HG02759 (cell line): ENCODE results near the gene MRPS6.

Experiments used
- ATAC-seq: cut with Tn5 transposase; IDR thresholded peaks from one replicate; pipeline ENCODE4 v1.9.1; 2021; ENCODE audit warnings: mild to moderate bottlenecking, moderate library complexity; ENCODE audit not compliant: unreplicated experiment

Gene MRPS6

DNA sequence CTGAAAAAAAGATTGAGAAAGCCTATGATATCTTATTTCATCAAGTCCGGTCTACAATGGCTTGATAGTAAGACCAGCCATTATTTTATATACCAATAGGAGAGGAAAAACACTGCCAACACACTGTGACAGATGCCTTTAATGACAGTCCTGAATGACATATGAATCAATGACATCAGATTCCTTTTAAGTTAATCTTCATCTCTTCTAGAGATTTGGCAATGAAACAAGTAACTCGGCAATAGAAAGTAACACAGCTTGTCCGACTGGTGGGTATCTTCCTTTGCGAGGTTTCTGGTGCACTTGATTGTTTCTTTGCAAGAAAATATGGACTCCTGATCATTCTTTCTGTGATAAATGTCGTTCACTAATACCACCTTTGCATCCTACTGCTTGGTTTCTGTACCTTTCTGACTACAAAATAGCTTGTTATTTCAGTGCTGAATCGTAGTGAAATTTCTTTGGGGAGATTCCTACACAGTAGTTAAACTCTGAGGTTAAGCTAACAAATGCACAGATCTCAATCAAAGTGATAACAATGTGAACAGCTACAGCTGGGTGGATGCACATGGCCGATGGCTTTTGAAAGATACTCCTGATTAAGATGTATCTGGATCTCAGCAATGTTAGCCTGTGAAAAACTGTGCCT is 104.7 kb downstream of the MRPS6 start:
- ATAC-seq = no peak

DNA sequence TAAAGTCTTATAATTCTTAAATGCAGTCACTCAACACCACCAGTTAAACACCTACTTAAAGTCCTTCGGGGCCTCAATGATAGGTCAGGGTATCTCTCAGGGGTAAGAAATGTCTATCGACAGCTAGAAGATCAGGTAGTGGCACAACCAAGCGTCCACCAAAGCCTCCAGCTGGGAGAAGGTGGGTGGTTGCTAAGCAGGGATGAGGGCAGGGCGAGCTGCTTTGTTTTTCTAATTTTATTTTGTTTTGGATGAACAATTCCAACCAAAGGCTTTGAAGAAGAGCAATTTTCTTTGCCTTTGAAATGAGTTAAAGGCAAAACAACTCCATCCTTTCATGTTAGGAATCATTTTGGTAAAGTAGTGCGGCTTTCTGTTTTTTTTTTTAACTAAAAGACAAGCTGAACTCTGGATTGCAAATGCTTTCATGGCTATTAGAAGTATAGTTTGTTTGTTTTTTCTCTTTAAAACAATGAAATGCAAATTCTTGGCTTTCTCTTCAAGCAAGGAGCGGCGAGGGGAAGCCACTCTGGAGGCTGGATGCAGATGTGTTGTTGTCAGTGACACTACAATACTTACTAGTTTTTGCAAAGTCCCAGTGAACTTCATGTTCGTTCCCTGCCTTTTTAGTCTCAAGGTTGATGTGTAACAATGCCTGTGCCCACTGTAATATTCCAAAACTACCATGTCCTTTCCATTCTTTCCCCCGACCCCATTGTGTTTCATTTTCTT is 106.0 kb downstream of the MRPS6 start:
- ATAC-seq = no peak

DNA sequence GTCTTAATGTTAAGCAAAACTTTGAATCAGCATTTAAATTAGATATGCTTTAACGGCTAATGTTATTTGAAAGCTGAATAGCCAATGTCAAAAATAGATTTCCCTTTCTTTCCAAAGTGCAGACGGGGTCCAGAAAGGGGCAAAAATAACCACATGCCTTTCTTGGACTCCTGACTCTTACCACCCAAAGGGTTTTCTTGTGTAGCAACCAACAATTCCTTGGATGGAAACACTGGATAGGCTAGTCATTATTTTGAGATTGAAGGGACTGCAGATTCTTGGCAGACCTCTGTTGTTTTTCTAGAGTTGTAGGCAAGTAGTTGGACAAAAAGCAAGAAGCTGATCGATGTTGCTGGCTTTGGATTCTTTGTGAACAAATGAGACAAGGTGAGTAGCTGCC is 107.0 kb downstream of the MRPS6 start:
- ATAC-seq = no peak

DNA sequence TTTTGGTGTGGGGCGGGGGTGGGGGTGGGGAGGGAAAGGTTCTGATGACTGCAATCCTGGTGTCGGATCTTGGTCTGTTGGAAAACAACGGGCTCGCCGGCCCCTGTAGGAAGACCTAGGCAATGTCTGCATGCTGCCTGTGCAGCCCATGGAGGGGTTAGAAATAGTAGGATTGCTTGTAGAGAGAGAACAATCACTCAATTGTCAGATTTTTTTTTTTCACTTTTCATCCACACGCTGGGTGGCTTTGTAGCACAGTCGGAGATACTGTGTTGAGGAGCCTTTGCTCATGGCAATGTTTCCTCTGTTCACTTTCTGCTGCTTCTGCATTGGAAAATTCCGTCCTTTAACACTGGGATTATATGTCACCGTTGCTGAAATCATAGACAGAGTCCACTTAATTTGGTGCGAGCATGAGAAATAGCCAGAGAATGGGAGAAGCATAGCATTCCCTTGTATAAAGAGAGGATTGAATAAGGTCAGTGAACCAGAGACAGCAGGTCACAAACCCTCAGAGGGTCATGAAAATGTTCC is 107.5 kb downstream of the MRPS6 start:
- no peak for ATAC-seq

DNA sequence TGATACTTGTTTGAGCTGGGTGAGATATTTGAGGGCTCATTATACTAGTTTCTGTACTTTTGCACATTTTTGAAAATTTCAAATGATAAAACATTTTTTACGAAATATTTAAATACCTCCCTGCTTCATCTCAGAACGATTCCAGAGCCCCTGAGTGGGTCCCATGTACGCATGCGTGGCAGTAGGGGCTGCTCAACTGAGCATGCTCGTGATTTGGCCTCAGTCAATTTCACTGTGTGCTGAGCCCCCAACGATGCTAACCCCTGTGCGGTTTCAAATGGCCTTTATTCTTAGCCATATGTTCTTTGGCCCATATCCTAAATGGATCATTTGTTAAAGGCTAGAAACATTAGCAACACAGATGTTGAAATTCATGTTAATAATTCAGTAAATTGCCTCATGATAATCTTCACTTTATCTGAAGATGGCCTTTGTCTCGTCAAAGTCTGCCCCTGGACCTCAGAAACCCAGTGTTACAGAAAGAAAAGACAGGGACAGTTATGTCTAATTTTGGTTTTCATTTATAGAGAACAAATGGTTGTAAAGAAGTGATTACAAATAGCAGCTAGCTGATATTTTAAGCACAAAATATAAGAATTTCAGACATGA is 108.2 kb downstream of the MRPS6 start:
- no peak for ATAC-seq

DNA sequence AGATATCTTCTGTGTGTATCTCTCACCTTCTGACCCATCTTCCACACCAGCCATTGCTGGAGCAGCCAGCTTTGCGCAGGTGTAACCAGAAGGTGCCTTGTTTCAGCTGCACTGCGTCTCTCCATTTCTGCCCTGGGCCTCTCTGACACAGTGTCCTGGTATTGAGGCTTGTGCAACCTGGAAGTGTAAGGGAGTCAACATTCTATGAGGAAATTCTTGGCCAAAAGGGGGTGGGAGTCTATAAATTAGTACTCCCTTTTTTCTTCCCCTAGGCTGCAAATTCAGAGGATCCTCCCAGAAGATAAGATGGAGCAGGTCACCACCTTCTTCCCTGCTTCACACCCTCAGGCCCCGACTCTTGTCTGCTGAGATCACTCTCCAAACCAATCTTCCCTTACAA is 109.1 kb downstream of the MRPS6 start:
- no peak for ATAC-seq

DNA sequence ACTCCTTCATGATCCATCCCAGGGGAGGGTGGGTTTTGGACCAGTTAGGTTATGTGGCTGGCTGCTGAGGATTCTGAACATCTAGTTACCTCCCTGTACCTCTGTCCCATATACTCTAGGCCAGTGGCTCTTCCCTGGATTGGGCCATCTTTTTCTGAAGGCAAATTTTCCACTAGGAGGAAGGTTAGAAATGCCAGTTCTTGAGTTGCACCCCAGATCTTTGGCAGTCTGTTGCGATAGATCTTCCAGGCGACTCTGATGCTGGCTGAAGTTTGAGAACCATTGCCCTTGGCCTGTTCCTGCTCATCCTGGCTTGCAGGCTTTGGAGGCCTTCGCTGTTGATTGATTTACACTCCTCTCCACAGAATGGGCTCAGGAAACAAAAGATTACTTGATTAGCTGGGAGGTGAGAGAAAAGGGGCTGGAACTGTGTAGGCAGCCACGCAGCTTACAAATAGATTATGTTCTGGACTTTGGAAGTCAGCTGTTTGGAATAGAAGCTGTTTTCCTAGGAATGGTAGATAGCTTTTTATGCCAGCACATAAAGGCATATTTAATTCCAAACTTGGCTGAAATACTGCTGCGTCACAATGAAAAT is 110.1 kb downstream of the MRPS6 start:
- no peak for ATAC-seq

DNA sequence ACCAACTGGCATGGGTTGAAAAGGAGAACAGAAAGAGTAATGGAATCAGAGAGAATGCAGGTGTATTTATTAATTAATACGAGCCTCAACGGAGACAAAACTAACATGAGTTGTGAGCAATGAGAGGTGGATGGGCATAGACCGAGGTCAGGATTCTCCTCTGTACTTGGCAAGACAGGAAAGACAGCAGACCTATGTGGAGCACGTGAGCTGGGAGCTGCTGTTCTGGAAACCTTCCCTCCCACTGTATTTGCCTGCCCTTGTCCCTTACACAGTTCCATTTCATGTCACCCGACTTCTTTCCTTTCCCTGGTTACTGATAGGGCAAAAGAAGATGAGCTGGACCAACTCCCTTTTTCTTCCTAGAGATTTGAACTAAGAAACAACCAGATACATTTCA is 110.9 kb downstream of the MRPS6 start:
- ATAC-seq = no peak

DNA sequence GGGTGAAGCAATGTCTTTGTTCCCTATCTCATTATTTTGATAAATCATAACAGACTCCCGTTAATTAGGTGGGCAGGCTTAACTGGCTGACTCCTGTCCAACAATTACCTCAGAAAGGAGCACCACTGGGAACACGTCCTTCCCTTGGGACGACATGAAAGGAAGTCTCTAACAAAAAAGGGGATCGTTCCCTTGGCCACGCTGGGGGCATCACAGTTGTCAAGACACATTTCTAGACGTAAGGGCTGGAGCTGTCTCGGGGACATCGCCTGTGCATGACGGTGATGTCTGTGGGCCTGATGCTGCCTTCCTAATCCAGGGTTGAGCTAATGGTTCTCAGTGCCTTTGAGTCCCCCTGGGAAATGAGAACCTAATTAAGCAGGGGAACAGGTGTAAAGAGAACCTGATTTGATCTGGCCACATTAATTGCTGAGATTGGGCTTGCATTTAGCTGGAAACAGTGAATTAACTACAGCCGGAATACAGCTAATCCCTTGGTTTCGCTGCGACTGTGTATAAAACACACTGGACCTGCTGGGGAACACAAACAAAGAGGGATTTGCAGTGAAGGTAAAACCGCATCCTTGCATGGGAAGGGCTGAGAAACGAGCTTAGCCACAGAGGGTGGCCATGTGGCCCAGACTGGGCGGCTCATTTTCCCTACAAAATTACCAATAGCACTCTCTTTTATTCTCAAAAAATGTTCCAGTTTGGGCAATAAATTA is 111.8 kb downstream of the MRPS6 start:
- no peak for ATAC-seq

DNA sequence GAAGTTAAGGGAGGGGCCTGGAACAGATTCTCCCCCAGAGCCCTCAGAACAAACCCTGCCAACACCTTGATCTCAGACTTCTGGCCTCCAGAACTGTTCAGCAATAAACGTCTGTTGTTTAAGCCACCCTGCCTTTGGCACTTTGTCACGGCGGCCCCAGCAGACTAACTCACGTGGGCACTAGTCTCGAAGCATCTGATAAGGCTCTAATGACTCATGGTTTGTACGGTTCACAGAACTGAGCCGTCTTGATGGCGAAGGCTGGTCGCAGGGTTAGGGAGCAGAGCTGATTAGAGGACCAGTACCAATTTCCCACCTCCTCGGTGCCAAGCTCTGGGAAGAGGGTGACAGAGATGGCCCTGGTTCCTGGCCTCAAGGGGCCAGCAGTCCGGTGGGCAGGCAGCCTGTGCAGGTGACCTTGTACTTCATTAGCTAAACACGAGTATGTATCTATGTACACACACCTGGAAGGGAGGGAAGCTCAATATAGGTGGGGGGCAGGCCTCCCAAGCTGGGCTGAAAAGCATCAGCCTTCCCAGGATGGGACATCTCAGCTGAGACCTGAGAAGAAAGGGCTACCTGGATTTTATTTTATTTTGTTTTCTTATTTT is 112.8 kb downstream of the MRPS6 start:
- ATAC-seq = no peak

DNA sequence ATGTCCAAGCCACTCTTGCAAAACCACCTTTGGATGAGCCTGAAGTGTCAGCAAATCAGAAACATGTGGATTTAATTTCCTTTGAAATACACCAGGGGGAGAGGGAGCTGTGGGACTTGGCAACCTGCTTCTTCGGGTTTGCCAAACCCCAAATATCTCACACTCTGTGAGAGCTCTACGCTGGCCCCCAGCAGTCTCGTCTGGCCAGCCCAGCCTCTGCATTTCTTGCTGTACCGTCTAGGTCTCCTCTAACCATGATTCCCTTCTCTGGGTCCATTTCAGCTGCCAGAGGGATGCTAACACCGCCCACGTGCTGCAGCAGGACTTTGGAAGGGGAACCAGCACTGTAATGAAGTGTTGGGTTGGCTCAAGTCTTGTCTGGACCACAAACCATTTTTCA is 114.6 kb downstream of the MRPS6 start:
- no peak for ATAC-seq

DNA sequence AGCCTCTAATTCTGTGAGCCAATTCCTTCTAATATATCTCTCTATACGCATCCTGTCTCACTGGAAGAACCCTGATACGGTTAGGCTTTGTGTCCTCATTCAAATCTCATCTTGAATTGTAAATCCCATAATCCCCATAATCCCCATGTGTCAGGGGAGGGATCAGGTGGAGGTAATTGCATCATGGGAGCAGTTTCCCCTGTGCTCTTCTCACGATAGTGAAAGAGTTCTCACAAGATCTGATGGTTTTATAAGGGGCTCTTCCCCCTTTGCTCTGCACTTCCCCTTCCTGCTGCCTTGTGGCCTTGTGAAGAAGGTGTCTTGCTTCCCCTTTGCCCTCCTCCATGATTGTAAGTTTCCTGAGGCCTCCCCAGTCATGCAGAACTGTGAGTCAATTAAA is 116.1 kb downstream of the MRPS6 start:
- no peak for ATAC-seq

DNA sequence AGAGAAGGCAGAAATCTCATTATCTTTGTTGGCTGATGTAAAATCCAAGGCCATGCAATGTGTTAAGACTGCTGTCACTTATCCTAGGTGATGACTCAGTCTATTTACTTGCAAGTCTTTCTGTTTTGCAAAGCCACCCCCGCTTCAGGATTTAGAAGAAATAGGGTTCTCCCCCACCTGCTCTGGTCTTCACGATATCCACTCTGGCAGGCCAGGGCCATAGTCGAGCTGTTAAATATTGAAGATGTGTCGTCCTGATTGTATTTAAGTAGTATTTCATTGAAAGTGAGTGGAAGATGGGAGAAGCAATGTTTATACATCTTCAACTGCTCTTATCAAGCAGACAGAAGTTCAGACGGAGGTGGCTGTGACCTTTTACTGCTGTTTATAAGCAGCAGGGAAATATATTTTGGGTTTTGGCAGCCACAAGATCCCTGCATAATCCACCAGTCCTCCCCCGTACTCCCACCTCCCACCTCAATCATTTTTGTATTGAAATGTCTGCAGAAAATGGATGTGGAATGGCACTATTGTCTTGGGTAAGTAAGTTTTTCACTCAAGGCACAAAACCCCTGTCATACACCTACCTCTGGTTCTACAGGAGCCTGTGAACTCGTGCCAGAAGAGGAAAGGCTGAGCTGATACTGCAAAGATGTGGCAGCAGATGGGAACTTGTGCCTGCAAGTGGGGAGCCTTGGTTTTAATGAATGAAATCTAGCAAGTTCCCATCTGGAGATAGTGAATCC is 117.4 kb downstream of the MRPS6 start:
- no peak for ATAC-seq

DNA sequence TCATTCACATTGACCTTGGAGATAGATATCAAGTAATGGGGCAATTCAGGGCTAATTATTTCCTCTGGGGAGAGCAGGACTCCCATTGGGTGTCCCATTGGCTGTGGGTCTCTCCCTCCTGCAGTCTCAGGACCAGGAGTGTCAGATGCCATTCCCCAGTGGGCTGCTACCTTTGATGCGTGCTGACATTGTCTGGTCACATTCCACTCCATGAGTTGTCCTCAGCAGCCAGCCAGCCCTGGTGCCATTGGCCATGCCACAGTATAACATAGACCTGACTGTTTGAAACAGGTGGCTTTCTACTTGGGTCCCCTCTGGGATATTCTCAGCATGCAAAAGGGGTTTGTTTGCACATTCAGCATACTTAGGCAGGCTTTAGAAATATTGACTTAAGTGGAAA is 118.5 kb downstream of the MRPS6 start:
- no peak for ATAC-seq
